H9 (cell line): ENCODE data around the gene MAP2K7. TPM values are rescaled to one million over a fixed set of nuclear protein-coding genes. Genes with fewer than 3 reads are reported as not detected.

Source experiments
- DNase-seq: peaks from one replicate; pipeline ENCODE4 v3.0.0-alpha.2; 2017
- H2AFZ ChIP-seq: one replicate; pipeline ENCODE4 v1.6.1; 2013; ENCODE audit warnings: mild to moderate bottlenecking, low read length, control low read depth, moderate library complexity
- H2AK5ac ChIP-seq: 2 replicates; pipeline ENCODE4 v1.6.1; 2013; ENCODE audit warnings: low read length, control low read depth, mixed read lengths; ENCODE audit not compliant: insufficient read length
- H2BK120ac ChIP-seq: one replicate; pipeline ENCODE4 v1.6.1; 2013; ENCODE audit warnings: low read depth, mild to moderate bottlenecking, low read length, control low read depth, inconsistent platforms; ENCODE audit not compliant: poor library complexity, severe bottlenecking
- H2BK12ac ChIP-seq: 2 replicates; pipeline ENCODE4 v1.6.1; 2013; ENCODE audit warnings: low read length, control low read depth, mixed read lengths, low read depth; ENCODE audit not compliant: insufficient read length
- H2BK15ac ChIP-seq: 2 replicates; pipeline ENCODE4 v1.6.1; 2013; ENCODE audit warnings: low read depth, low read length, control low read depth
- H2BK20ac ChIP-seq: one replicate; pipeline ENCODE4 v1.6.1; 2013; ENCODE audit warnings: low read depth, mild to moderate bottlenecking, low read length, control low read depth, inconsistent platforms; ENCODE audit not compliant: poor library complexity, severe bottlenecking
- H2BK5ac ChIP-seq: 2 replicates; pipeline ENCODE4 v1.6.1; 2013; ENCODE audit warnings: low read length, control low read depth, mixed read lengths; ENCODE audit not compliant: insufficient read length
- H3K14ac ChIP-seq: 2 replicates; pipeline ENCODE4 v1.6.1; 2013; ENCODE audit warnings: low read length, control low read depth; ENCODE audit not compliant: insufficient read depth
- H3K18ac ChIP-seq: 2 replicates; pipeline ENCODE4 v1.6.1; 2013; ENCODE audit warnings: low read depth, mild to moderate bottlenecking, mixed read lengths, low read length, control low read depth; ENCODE audit not compliant: insufficient read length
- H3K23ac ChIP-seq: 2 replicates; pipeline ENCODE4 v1.6.1; 2013; ENCODE audit warnings: low read length, control low read depth, mixed read lengths, low read depth; ENCODE audit not compliant: insufficient read length
- H3K23me2 ChIP-seq: 2 replicates; pipeline ENCODE4 v1.6.1; 2013; ENCODE audit warnings: low read depth, mild to moderate bottlenecking, mixed read lengths, low read length, control low read depth; ENCODE audit not compliant: insufficient read length, poor library complexity, severe bottlenecking
- H3K27ac ChIP-seq: 2 replicates; pipeline ENCODE4 v1.5.1; 2013; ENCODE audit warnings: low read length, control low read depth, mixed read lengths, low read depth; ENCODE audit not compliant: insufficient read length
- H3K27me3 ChIP-seq: 2 replicates; pipeline ENCODE4 v1.6.1; 2013; ENCODE audit warnings: low read length, control low read depth, inconsistent platforms; ENCODE audit not compliant: insufficient read depth
- H3K4ac ChIP-seq: 2 replicates; pipeline ENCODE4 v1.6.1; 2013; ENCODE audit warnings: low read depth, mild to moderate bottlenecking, control low read depth, inconsistent platforms, low read length, moderate library complexity
- H3K4me1 ChIP-seq: 2 replicates; pipeline ENCODE4 v1.6.1; 2013; ENCODE audit warnings: low read length, control low read depth, inconsistent platforms; ENCODE audit not compliant: insufficient read depth
- H3K4me2 ChIP-seq: 2 replicates; pipeline ENCODE4 v1.6.1; 2013; ENCODE audit warnings: low read length, control low read depth, mixed read lengths; ENCODE audit not compliant: insufficient read length, insufficient read depth
- H3K56ac ChIP-seq: 2 replicates; pipeline ENCODE4 v1.6.1; 2013; ENCODE audit warnings: low read depth, mild to moderate bottlenecking, mixed read lengths, low read length, control low read depth; ENCODE audit not compliant: insufficient read length
- H3K79me1 ChIP-seq: 2 replicates; pipeline ENCODE4 v1.6.1; 2013; ENCODE audit warnings: low read depth, mild to moderate bottlenecking, moderate library complexity, low read length, control low read depth, inconsistent platforms; ENCODE audit not compliant: insufficient read depth, poor library complexity, severe bottlenecking
- H3K79me2 ChIP-seq: 2 replicates; pipeline ENCODE4 v1.6.1; 2013; ENCODE audit warnings: low read length, control low read depth, inconsistent platforms; ENCODE audit not compliant: insufficient read depth
- H3K9ac ChIP-seq: 2 replicates; pipeline ENCODE4 v1.6.1; 2013; ENCODE audit warnings: low read length, control low read depth, mixed read lengths; ENCODE audit not compliant: insufficient read length; ENCODE audit errors: extremely low read depth
- H3K9me3 ChIP-seq: one replicate; pipeline ENCODE4 v1.6.1; 2013; ENCODE audit warnings: low read depth, low read length, inconsistent platforms; ENCODE audit not compliant: control insufficient read depth
- H3T11ph ChIP-seq: one replicate; pipeline ENCODE4 v1.6.1; 2013; ENCODE audit warnings: mild to moderate bottlenecking, low read length, control low read depth, inconsistent platforms
- H4K20me1 ChIP-seq: one replicate; pipeline ENCODE4 v1.6.1; 2013; ENCODE audit not compliant: control insufficient read depth, insufficient read length, insufficient read depth
- H4K5ac ChIP-seq: 2 replicates; pipeline ENCODE4 v1.6.1; 2013; ENCODE audit warnings: low read depth, mild to moderate bottlenecking, mixed read lengths, low read length, control low read depth; ENCODE audit not compliant: insufficient read length
- H4K8ac ChIP-seq: replicated peaks from 2 replicates; pipeline ENCODE4 v1.6.1; 2013; ENCODE audit warnings: low read length, control low read depth, mixed read lengths, low read depth; ENCODE audit not compliant: insufficient read length
- H4K91ac ChIP-seq: 2 replicates; pipeline ENCODE4 v1.6.1; 2013; ENCODE audit warnings: low read depth, mild to moderate bottlenecking, moderate library complexity, mixed read lengths, low read length, control low read depth; ENCODE audit not compliant: insufficient read length
- H3K27ac Mint-ChIP-seq, 3 experiments: 2 replicates in 2 of 3; 3 replicates in 1 of 3; pipeline ENCODE4 v1.8.0; 2020 to 2021; ENCODE audit warnings: mixed read lengths in 3 of 3, mild to moderate bottlenecking in 1 of 3, moderate library complexity in 1 of 3
- H3K27me3 Mint-ChIP-seq: 2 replicates; pipeline ENCODE4 v1.8.0; 2021; ENCODE audit warnings: low read depth, mild to moderate bottlenecking, moderate library complexity, mixed read lengths
- H3K36me3 Mint-ChIP-seq, 3 experiments: 2 replicates in 2 of 3; 3 replicates in 1 of 3; pipeline ENCODE4 v1.8.0; 2020 to 2021; ENCODE audit warnings: low read depth in 3 of 3, mixed read lengths in 3 of 3; ENCODE audit not compliant: insufficient read depth in 1 of 3
- H3K4me1 Mint-ChIP-seq, 2 experiments: 2 replicates each; pipeline ENCODE4 v1.8.0; 2020; ENCODE audit warnings: mixed read lengths in 2 of 2
- H3K4me3 Mint-ChIP-seq, 2 experiments: 2 replicates in 1 of 2; 3 replicates in 1 of 2; pipeline ENCODE4 v1.8.0; 2020 to 2021; ENCODE audit warnings: mild to moderate bottlenecking in 2 of 2, mixed read lengths in 2 of 2, moderate library complexity in 1 of 2
- H3K9me3 Mint-ChIP-seq, 2 experiments: 2 replicates in 1 of 2; 3 replicates in 1 of 2; pipeline ENCODE4 v1.8.0; 2020; ENCODE audit warnings: mild to moderate bottlenecking in 2 of 2, mixed read lengths in 2 of 2, moderate library complexity in 1 of 2
- WGBS: extraction: QIAGEN DNeasy Blood & Tissue Kit; methylation state at CpG from one replicate; pipeline ENCODE4 v1.1.7; 2013; ENCODE audit warnings: missing lambda C conversion rate, low lambda C conversion rate, mixed read lengths; ENCODE audit not compliant: insufficient read length; ENCODE audit errors: extremely low coverage; 5-methylcytosine and 5-hydroxymethylcytosine counted together
- total RNA-seq: library from RNA; stranded (reverse); gene quantifications from 2 replicates; pipeline ENCODE4 v1.2.1, GENCODE V29; 2021
- TF ChIP-seq, protein P1 (sequence below): fragments of 200-600 bp; sonication (generic); conservative IDR thresholded peaks from 3 replicates; pipeline ENCODE4 v1.8.0; 2021; ENCODE audit warnings: antibody characterized with exemption, mild to moderate bottlenecking

Gene MAP2K7
- total RNA-seq, 1 experiment from 2014 or later, result 48.1 TPM

DNA sequence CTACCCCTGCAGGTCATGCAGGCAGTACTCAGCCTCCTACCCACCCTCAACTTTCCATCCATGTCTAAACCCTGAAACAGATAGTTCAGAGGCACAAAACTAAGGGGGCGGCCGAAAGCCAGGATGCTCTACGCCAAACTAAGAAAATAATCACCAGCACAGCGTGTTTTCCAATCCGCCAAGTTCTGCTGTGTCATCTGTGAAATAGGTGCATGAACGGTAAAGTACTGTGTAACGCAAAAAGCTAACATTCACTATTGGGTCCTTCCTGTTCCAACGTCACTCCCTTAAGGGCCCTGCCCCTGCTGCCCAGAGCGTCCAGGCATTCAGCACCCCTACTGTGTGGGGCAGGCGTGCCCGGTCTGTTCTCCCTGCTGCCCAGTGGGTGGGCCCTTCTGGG, 52.0 kb downstream of the MAP2K7 start:
- peaks cover 11 to 15% of the 10 kb centered on the region in 2 experiments; a peak in 3 of 4 replicates for H3K4me1 Mint-ChIP-seq
- H3K27ac Mint-ChIP-seq, result 0 out of 7 replicates have a peak overlapping the region, but pooled peaks of 1 of the 3 experiments have one; percentile 48
- no peak overlapping the region for H2AK5ac ChIP-seq

More for the DNA sequence above, 52.0 kb downstream of the MAP2K7 start:
- H3K14ac ChIP-seq, result no peak overlapping the region
- no peak overlapping the region for H3K4me3 Mint-ChIP-seq
- H3K27me3 Mint-ChIP-seq, result no peaks in the 10 kb centered on the region
- H3K4me2 ChIP-seq, result no peak overlapping the region
- H4K5ac ChIP-seq, result no peak overlapping the region
- H3K18ac ChIP-seq, result no peak overlapping the region
- H3K79me2 ChIP-seq, result no peaks in the 10 kb centered on the region
- no peak overlapping the region for H3K27ac ChIP-seq
- no peaks in the 10 kb centered on the region; a peak in 2 of 5 replicates for H3K9me3 Mint-ChIP-seq
- no peaks in the 10 kb centered on the region for H3K27me3 ChIP-seq
- H4K91ac ChIP-seq, result no peak overlapping the region
- no peaks in the 10 kb centered on the region for H4K20me1 ChIP-seq
- no peak for DNase-seq
- no peak overlapping the region for H3K4ac ChIP-seq
- H3K36me3 Mint-ChIP-seq, result peaks cover 0 to 16% (median 9%) of the 10 kb centered on the region in 3 experiments; a peak in 4 of 7 replicates
- no peak overlapping the region for H2AFZ ChIP-seq
- H2BK15ac ChIP-seq, result no peak overlapping the region
- H3K23me2 ChIP-seq, result no peaks in the 10 kb centered on the region
- no peaks in the 10 kb centered on the region for H3K9me3 ChIP-seq
- no peak overlapping the region for H2BK120ac ChIP-seq
- H3K79me1 ChIP-seq, result no peaks in the 10 kb centered on the region
- no peak overlapping the region for H3T11ph ChIP-seq
- no peak overlapping the region for H3K9ac ChIP-seq
- no peak overlapping the region for H2BK12ac ChIP-seq
- TF ChIP-seq, protein P1, sequence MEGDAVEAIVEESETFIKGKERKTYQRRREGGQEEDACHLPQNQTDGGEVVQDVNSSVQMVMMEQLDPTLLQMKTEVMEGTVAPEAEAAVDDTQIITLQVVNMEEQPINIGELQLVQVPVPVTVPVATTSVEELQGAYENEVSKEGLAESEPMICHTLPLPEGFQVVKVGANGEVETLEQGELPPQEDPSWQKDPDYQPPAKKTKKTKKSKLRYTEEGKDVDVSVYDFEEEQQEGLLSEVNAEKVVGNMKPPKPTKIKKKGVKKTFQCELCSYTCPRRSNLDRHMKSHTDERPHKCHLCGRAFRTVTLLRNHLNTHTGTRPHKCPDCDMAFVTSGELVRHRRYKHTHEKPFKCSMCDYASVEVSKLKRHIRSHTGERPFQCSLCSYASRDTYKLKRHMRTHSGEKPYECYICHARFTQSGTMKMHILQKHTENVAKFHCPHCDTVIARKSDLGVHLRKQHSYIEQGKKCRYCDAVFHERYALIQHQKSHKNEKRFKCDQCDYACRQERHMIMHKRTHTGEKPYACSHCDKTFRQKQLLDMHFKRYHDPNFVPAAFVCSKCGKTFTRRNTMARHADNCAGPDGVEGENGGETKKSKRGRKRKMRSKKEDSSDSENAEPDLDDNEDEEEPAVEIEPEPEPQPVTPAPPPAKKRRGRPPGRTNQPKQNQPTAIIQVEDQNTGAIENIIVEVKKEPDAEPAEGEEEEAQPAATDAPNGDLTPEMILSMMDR, result no peak
- no peak overlapping the region for H2BK20ac ChIP-seq
- no CpG with 5 or more reads among the region's 11 CpGs for WGBS
- H3K23ac ChIP-seq, result no peak overlapping the region
- H4K8ac ChIP-seq, result no peak overlapping the region
- no peak overlapping the region for H3K56ac ChIP-seq
- H2BK5ac ChIP-seq, result no peak overlapping the region
- H3K4me1 ChIP-seq, result no peaks in the 10 kb centered on the region; the same call in 1 of the 2 replicates
